ENCODE results near the gene TIGD1. TPM values are rescaled to one million over a fixed set of nuclear protein-coding genes. Genes with fewer than 3 reads are reported as not detected.

The TIGD1 gene
- total RNA-seq, 2 experiments from 2014 or later = 18.5 to 27.8 TPM

GRCh38 chr2:232540441-232541041 is 9.8 kb downstream of the TIGD1 start:
- Histone ChIP-seq H3K4me2 (ENCODE audit: low read length) (no peak overlapping the region), H3K27ac (ENCODE audit: low read depth, low read length, poor library complexity, severe bottlenecking) (no peak overlapping the region), H3K79me2 (ENCODE audit: insufficient read depth, low read depth, low read length) (no peaks in the 10 kb centered on the region), H3K9me2 (ENCODE audit: insufficient read depth, low read length) (no peaks in the 10 kb centered on the region), H2AFZ (ENCODE audit: low read length) (no peak overlapping the region), H3K36me3 (ENCODE audit: insufficient read depth, low read length) (peaks cover 20% of the 10 kb centered on the region), H4K20me1 (ENCODE audit: insufficient read depth, low read length) (no peaks in the 10 kb centered on the region), H3K9me3 (ENCODE audit: low read length) (0 out of 2 replicates have a peak, but pooled peaks cover 6% of the 10 kb centered on the region), H3K4me3 (ENCODE audit: low read depth, low read length, poor library complexity, severe bottlenecking) (no peak overlapping the region), H3K4me1 (ENCODE audit: insufficient read depth, low read length, poor library complexity, severe bottlenecking) (no peaks in the 10 kb centered on the region)
- DNase-seq (ENCODE audit: low spot score) = no peak
- POLR2A ChIA-PET = no interaction called here
- intact Hi-C loops (cut with micrococcal nuclease; ENCODE audit: unreplicated experiment) = no loop called here
- BruUV-seq (replicated peaks) = no TSS peak
- CTCF ChIA-PET (ENCODE audit: unreplicated experiment) = no interaction called here
- TF ChIP-seq, protein P1, sequence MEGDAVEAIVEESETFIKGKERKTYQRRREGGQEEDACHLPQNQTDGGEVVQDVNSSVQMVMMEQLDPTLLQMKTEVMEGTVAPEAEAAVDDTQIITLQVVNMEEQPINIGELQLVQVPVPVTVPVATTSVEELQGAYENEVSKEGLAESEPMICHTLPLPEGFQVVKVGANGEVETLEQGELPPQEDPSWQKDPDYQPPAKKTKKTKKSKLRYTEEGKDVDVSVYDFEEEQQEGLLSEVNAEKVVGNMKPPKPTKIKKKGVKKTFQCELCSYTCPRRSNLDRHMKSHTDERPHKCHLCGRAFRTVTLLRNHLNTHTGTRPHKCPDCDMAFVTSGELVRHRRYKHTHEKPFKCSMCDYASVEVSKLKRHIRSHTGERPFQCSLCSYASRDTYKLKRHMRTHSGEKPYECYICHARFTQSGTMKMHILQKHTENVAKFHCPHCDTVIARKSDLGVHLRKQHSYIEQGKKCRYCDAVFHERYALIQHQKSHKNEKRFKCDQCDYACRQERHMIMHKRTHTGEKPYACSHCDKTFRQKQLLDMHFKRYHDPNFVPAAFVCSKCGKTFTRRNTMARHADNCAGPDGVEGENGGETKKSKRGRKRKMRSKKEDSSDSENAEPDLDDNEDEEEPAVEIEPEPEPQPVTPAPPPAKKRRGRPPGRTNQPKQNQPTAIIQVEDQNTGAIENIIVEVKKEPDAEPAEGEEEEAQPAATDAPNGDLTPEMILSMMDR (conservative IDR thresholded peaks at IDR 0.05; ENCODE audit: low read length) = no peak
- no peak for TF ChIP-seq EZH2phosphoT487 (IDR thresholded peaks at IDR 0.05; ENCODE audit: borderline replicate concordance, low read depth, low read length)

DNA sequence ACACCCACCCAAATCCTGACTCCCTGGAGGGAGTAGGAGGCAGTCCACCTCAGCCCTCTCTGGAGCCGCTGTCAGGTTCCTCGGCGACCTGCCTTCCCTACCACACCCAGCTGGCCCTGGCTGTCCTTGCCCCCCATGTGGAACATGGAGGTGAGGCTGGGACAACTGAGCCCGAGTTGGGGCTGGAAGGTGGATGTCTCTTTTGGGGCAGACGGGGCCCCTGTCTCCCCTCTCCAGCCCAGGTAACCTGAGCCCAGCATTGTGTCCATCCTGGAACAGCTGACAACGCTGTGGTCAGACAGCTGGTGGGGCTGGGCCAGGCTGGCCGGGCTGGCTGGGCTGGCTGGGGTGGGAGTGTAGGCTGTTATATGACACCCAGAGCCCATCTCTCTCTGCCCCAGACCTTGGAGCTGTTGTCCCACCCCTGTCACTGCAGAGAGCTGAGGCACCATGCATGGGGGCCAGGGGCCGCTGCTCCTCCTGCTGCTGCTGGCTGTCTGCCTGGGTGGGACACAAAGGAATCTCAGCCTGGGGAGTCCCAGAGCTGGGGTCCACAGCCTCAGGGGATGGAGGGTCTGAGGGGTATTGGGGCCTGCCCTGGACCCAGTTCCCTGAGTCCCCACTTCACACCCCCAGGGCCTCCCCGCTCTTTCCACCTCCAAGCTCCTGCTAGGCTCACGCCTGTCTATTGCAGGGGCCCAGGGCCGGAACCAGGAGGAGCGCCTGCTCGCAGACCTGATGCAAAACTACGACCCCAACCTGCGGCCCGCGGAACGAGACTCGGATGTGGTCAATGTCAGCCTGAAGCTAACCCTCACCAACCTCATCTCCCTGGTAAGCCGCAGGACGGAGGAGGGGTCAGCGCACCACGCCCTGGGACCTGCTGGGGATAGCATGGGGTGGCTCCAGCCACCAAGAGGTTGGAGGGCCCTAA is 10.8 kb downstream of the TIGD1 start, which contains the start of gene CHRNG:
CHRNG (plus strand) TSS at position 395 of the 934 bp plus-strand sequence; CDS start at position 451, 56 bp downstream.
- Histone ChIP-seq H3K9me2 (ENCODE audit: insufficient read depth, low read length) (no peaks in the 10 kb centered on the region), H3K27ac (ENCODE audit: low read depth, low read length, poor library complexity, severe bottlenecking) (no peak within 1 kb of the TSS), H3K79me2 (ENCODE audit: insufficient read depth, low read depth, low read length) (no peaks in the 10 kb centered on the region), H3K4me1 (ENCODE audit: insufficient read depth, low read length, poor library complexity, severe bottlenecking) (peaks cover under 1% of the 10 kb centered on the region), H3K36me3 (ENCODE audit: insufficient read depth, low read length) (peaks cover 12% of the 10 kb centered on the region), H2AFZ (ENCODE audit: low read length) (no peak within 1 kb of the TSS), H3K4me2 (ENCODE audit: low read length) (no peak within 1 kb of the TSS), H3K9me3 (ENCODE audit: low read length) (0 out of 2 replicates have a peak, but pooled peaks cover 6% of the 10 kb centered on the region), H3K4me3 (ENCODE audit: low read depth, low read length, poor library complexity, severe bottlenecking) (no peak within 1 kb of the TSS), H4K20me1 (ENCODE audit: insufficient read depth, low read length) (no peaks in the 10 kb centered on the region)
- no TSS peak for BruUV-seq (replicated peaks)
- ChIA-PET CTCF (ENCODE audit: unreplicated experiment) (no interaction called here), POLR2A (no interaction called here)
- intact Hi-C loops (cut with micrococcal nuclease; ENCODE audit: unreplicated experiment) = no loop called here
- TF ChIP-seq EZH2phosphoT487 (IDR thresholded peaks at IDR 0.05; ENCODE audit: borderline replicate concordance, low read depth, low read length) = no peak
- TF ChIP-seq, protein P1 (conservative IDR thresholded peaks at IDR 0.05; ENCODE audit: low read length) = no peak
- no peak for DNase-seq (ENCODE audit: low spot score)
